Neural crest cell (in vitro differentiated cells): ENCODE measurements around the gene GRIK2. TPM values are rescaled to one million over a fixed set of nuclear protein-coding genes. Genes with fewer than 3 reads are reported as not detected.
"Not testable (repeated sequence)": the region's sequence is repeated elsewhere in the genome, so short reads cannot be mapped to it uniquely, and the experiment has no call there.

Source experiments
- DNase-seq: peaks from one replicate; pipeline ENCODE4 v3.0.0; 2021; ENCODE audit warnings: low read depth, mixed read lengths, low spot score
- H3K27ac Mint-ChIP-seq: one replicate; pipeline ENCODE4 v1.8.0; 2021; ENCODE audit warnings: mild to moderate bottlenecking, mixed read lengths; ENCODE audit not compliant: unreplicated experiment
- H3K27me3 Mint-ChIP-seq: 2 replicates; pipeline ENCODE4 v1.8.0; 2021; ENCODE audit warnings: low read depth, mild to moderate bottlenecking, mixed read lengths
- H3K36me3 Mint-ChIP-seq: 2 replicates; pipeline ENCODE4 v1.8.0; 2021; ENCODE audit warnings: low read depth, mild to moderate bottlenecking, mixed read lengths
- H3K4me1 Mint-ChIP-seq: 2 replicates; pipeline ENCODE4 v1.8.0; 2021; ENCODE audit warnings: mixed read lengths
- H3K4me3 Mint-ChIP-seq: one replicate; pipeline ENCODE4 v1.8.0; 2021; ENCODE audit warnings: mild to moderate bottlenecking, mixed read lengths
- H3K9me3 Mint-ChIP-seq: 2 replicates; pipeline ENCODE4 v1.8.0; 2021; ENCODE audit warnings: mixed read lengths
- CTCF ChIP-seq: fragments of 200-600 bp; sonication (generic); conservative IDR thresholded peaks from 2 replicates; pipeline ENCODE4 v1.5.0; 2021; ENCODE audit warnings: antibody characterized with exemption, mild to moderate bottlenecking
- long read RNA-seq: library from polyadenylated mRNA; unstranded; transcript quantifications from one replicate; pipeline ENCODE4 v2.0.0, GENCODE V29; 2020
- total RNA-seq: library from RNA; stranded (reverse); gene quantifications from 2 replicates; pipeline ENCODE4 v1.2.1, GENCODE V29; 2021

The GRIK2 gene
- total RNA-seq = 10.5 and 11.0 TPM in 2 replicates
- long read RNA-seq, partial matches to known transcripts = 6 of 11 reads
- long read RNA-seq, other reads (novel, unspliced or antisense) = 5 of 11 reads

GRCh38 chr6:101393251-101393828, at the start of gene GRIK2:
Gene GRIK2, plus strand, starts transcription at chr6:101393708.
- TF ChIP-seq CTCF = peak; percentile 64
- Mint-ChIP-seq H3K9me3 (no peaks in the 10 kb centered on the region), H3K36me3 (no peaks in the 10 kb centered on the region), H3K4me3 (peak within 1 kb of the TSS; percentile 96), H3K4me1 (peaks cover 46% of the 10 kb centered on the region), H3K27ac (peak within 1 kb of the TSS; percentile 13), H3K27me3 (peaks cover 77% of the 10 kb centered on the region)
- DNase-seq = peak; percentile 63

- no peak for DNase-seq
- Mint-ChIP-seq H3K27me3 (no peaks in the 10 kb centered on the region), H3K4me3 (no peak overlapping the region), H3K36me3 (no peaks in the 10 kb centered on the region), H3K27ac (no peak overlapping the region), H3K4me1 (peaks cover 6% of the 10 kb centered on the region), H3K9me3 (no peaks in the 10 kb centered on the region)
- TF ChIP-seq CTCF = no peak
Observed at GRCh38 chr6:101344885-101345284, 48.6 kb upstream of the GRIK2 start.

- H3K9me3 Mint-ChIP-seq = peaks cover 4% of the 10 kb centered on the region
- H3K27me3 Mint-ChIP-seq = no peaks in the 10 kb centered on the region
- no peaks in the 10 kb centered on the region for H3K36me3 Mint-ChIP-seq
- H3K27ac Mint-ChIP-seq = no peak overlapping the region
- no peak for TF ChIP-seq CTCF
- H3K4me1 Mint-ChIP-seq = peaks cover 33% of the 10 kb centered on the region
- no peak overlapping the region for H3K4me3 Mint-ChIP-seq
- DNase-seq = no peak
Observed at GRCh38 chr6:101348816-101349215, 44.7 kb upstream of the GRIK2 start.

GRCh38 chr6:101350631-101351030, 42.9 kb upstream of the GRIK2 start:
- not testable (repeated sequence) for DNase-seq, H3K27ac Mint-ChIP-seq, H3K27me3 Mint-ChIP-seq, H3K36me3 Mint-ChIP-seq, H3K4me3 Mint-ChIP-seq, H3K9me3 Mint-ChIP-seq
- peaks cover 33% of the 10 kb centered on the region for H3K4me1 Mint-ChIP-seq

- no peak for TF ChIP-seq CTCF
- no peak for DNase-seq
- Mint-ChIP-seq H3K4me1 (peaks cover 33% of the 10 kb centered on the region), H3K36me3 (no peaks in the 10 kb centered on the region), H3K9me3 (peaks cover 4% of the 10 kb centered on the region), H3K27ac (peak overlapping the region; percentile 86), H3K27me3 (no peaks in the 10 kb centered on the region), H3K4me3 (no peak overlapping the region)
Observed at GRCh38 chr6:101351173-101351572, 42.3 kb upstream of the GRIK2 start.

- no peak for DNase-seq
- H3K36me3 Mint-ChIP-seq = no peaks in the 10 kb centered on the region
- H3K9me3 Mint-ChIP-seq = peaks cover 4% of the 10 kb centered on the region
- no peak overlapping the region for H3K4me3 Mint-ChIP-seq
- peak overlapping the region; percentile 91 for H3K27ac Mint-ChIP-seq
- peaks cover 30% of the 10 kb centered on the region for H3K4me1 Mint-ChIP-seq
- TF ChIP-seq CTCF = no peak
- H3K27me3 Mint-ChIP-seq = no peaks in the 10 kb centered on the region
Observed at GRCh38 chr6:101352316-101352715, 41.2 kb upstream of the GRIK2 start.
